ENCODE results near the gene KCNG2. TPM values are rescaled to one million over a fixed set of nuclear protein-coding genes. Genes with fewer than 3 reads are reported as not detected.

KCNG2 gene
- total and polyA plus RNA-seq, 2 of the 4 experiments (the other 2 are of a cell fraction), result not detected

GRCh38 chr18:79784071-79784913 lies 13.4 kb upstream of the KCNG2 start:
- H3K79me1 ChIP-seq (ENCODE audit: low read depth in 1 of 2, low read length in 2 of 2), result no peaks in the 10 kb centered on the region
- H3K27me3 ChIP-seq (ENCODE audit: control insufficient read depth, insufficient read depth, low read length), result peaks cover 28% of the 10 kb centered on the region
- H3K4me1 ChIP-seq (ENCODE audit: control insufficient read depth, insufficient read depth, low read length), result peaks cover 6% of the 10 kb centered on the region; the same call in 1 of the 2 replicates
- H4K8ac ChIP-seq (ENCODE audit: low read depth in 2 of 2, low read length in 2 of 2), result no peak overlapping the region
- WGBS, 2 experiments (ENCODE audit: extremely low coverage in 2 of 2, insufficient read length in 1 of 2), result 86% methylated on average over 16 of the region's 42 CpGs; no CpG with 5 or more reads in 1 of the 2 experiments
- no peak overlapping the region for H3K9ac ChIP-seq (ENCODE audit: low read depth, low read length)
- DNase-seq (no peak), ATAC-seq (ENCODE audit: low read depth) (no peak)
- ChIA-PET POLR2A (ENCODE audit: unreplicated experiment) (no interaction called here), CTCF (no interaction called here)
- no peak overlapping the region for H3K18ac ChIP-seq (ENCODE audit: low read depth, low read length)
- H2AK9ac ChIP-seq (replicated peaks; ENCODE audit: low read depth, low read length, poor library complexity), result no peak overlapping the region
- no TSS peak for BruUV-seq (replicated peaks)
- H3K27ac ChIP-seq (ENCODE audit: insufficient read depth, low read length), result no peak overlapping the region
- in situ Hi-C loops (cut with MboI; ENCODE audit: low sequenced_read_pairs), result no loop called here
- H3K4me3 ChIP-seq (ENCODE audit: insufficient read depth, low read depth, low read length), result no peak overlapping the region
- no peak overlapping the region for H2BK20ac ChIP-seq (ENCODE audit: low read depth, low read length)
- no peak overlapping the region for H3K4ac ChIP-seq (ENCODE audit: low read depth, low read length)
- no peaks in the 10 kb centered on the region for H3K36me3 ChIP-seq (ENCODE audit: control insufficient read depth, insufficient read depth, low read length)
- dilution Hi-C loops (cut with HindIII; ENCODE audit: low sequenced_read_pairs, unreplicated experiment), result no loop called here
- no peak overlapping the region for H4K5ac ChIP-seq (ENCODE audit: low read depth, low read length)
- H3K14ac ChIP-seq (replicated peaks; ENCODE audit: low read depth, low read length), result no peak overlapping the region
- no peak overlapping the region for H3K56ac ChIP-seq (ENCODE audit: extremely low read depth, insufficient read depth, low read length)
- TF ChIP-seq USF2 (IDR thresholded peaks at IDR 0.05; ENCODE audit: low read depth, low read length), result no peak
- TF ChIP-seq MAZ (IDR thresholded peaks at IDR 0.05; ENCODE audit: borderline replicate concordance, low read depth, low read length), result no peak
- TF ChIP-seq RAD21 (IDR thresholded peaks at IDR 0.05; ENCODE audit: low read length), result no peak
- TF ChIP-seq CEBPB (IDR thresholded peaks at IDR 0.05; ENCODE audit: low read depth, low read length), result no peak
- no peak for TF ChIP-seq POLR2A (IDR thresholded peaks at IDR 0.05; ENCODE audit: low read depth, low read length)
- H2AK5ac ChIP-seq (ENCODE audit: low read depth, low read length), result no peak overlapping the region; the same call in 1 of the 2 replicates
- H3K23ac ChIP-seq (ENCODE audit: low read depth, low read length), result no peak overlapping the region
- no peaks in the 10 kb centered on the region; the same call in 1 of the 2 replicates for H3K9me3 ChIP-seq (ENCODE audit: control insufficient read depth, insufficient read depth, low read length)
- no peaks in the 10 kb centered on the region for H4K20me1 ChIP-seq (ENCODE audit: insufficient read depth, low read length)
- H2BK120ac ChIP-seq (ENCODE audit: low read depth, low read length), result no peak overlapping the region
- H4K91ac ChIP-seq (ENCODE audit: insufficient read depth, low read depth, low read length), result no peak overlapping the region
- H3K9me1 ChIP-seq (ENCODE audit: insufficient read depth, low read length), result peaks cover 4% of the 10 kb centered on the region
- H2AFZ ChIP-seq (replicated peaks; ENCODE audit: low read length, poor library complexity), result no peak overlapping the region
- no peak overlapping the region for H2BK15ac ChIP-seq (ENCODE audit: low read depth, low read length)
- no peak overlapping the region for H3K4me2 ChIP-seq (ENCODE audit: low read depth, low read length)
- intact Hi-C loops (cut with micrococcal nuclease), result no loop called here
- H2BK5ac ChIP-seq (ENCODE audit: low read depth, low read length, poor library complexity, severe bottlenecking), result no peak overlapping the region

Data from IMR-90 (cell line).